ENCODE measurements around the gene LMLN.

DNA sequence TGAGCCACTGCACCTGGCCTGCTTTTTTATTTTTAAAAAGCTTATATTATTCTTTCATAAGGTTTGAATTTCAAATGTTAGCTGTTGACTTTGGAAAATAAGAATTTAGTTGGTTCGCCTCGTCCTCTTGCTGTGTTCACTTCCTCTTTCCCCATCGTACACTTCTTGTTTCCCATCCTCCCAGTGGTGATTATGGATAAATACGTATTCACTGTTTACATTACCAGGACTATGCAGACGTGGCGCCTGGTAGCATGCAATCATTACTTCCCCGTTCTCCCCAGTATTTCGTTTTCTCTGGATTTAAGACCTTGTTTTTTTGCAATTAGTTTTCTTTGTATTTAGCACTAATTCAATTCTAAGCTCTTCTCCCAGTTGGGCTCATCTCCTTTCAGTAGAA lies 70.1 kb downstream of the LMLN start:
- TF ChIP-seq POLR2A (IDR thresholded peaks at IDR 0.05) (no peak), POLR2AphosphoS5 (IDR thresholded peaks at IDR 0.05) (no peak)
- TF ChIP-seq, protein P1, sequence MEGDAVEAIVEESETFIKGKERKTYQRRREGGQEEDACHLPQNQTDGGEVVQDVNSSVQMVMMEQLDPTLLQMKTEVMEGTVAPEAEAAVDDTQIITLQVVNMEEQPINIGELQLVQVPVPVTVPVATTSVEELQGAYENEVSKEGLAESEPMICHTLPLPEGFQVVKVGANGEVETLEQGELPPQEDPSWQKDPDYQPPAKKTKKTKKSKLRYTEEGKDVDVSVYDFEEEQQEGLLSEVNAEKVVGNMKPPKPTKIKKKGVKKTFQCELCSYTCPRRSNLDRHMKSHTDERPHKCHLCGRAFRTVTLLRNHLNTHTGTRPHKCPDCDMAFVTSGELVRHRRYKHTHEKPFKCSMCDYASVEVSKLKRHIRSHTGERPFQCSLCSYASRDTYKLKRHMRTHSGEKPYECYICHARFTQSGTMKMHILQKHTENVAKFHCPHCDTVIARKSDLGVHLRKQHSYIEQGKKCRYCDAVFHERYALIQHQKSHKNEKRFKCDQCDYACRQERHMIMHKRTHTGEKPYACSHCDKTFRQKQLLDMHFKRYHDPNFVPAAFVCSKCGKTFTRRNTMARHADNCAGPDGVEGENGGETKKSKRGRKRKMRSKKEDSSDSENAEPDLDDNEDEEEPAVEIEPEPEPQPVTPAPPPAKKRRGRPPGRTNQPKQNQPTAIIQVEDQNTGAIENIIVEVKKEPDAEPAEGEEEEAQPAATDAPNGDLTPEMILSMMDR (IDR thresholded peaks at IDR 0.05): no peak
